ENCODE data around the gene AKNAD1.

The AKNAD1 gene

DNA sequence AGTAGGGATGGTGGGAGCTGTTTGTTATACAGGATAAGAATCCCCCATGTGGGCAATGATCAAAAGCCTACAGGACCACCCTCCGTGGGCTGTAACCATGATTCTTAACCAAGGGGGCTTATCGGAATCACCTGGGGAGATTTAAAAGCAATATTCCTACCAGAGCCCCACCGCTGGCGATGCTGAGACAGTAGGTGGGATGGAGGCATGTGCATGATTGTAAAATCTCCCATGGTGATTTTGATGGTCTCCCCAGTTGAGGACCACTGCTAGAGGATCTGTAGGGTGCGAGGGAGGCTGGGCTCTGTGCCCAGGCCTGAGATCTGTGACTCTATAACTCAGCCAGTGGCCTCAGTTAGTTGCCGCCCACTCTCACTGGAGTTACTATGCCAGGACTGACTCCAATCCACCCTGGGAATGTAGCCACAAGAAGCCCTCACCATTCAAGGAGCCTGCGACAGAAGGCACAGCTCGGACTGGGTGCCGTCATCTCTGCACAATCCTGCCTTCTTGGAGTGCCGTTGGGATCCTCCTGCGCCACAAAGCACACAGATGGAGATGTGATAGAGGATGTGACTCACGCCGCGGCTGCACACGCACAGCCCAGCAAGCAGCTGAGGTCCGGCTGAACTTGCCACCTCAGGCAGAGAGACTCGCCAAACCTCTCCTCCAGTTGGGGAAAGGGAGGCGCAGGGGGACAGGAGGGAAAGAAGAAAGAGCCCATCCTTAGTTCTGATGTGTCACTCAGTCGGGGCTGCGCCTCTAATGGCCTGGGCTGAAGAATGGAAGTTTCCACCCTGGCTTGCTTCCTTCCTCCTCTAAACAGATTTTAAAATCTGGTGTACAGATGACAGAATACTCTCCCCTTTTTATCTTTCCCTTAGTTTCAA is 26.5 kb downstream of the AKNAD1 start:
- no peak for DNase-seq (ENCODE audit: low read depth in 2 of 2)

GRCh38 chr1:108829498-108829916 is 27.4 kb downstream of the AKNAD1 start:
- no peak for DNase-seq (ENCODE audit: low read depth in 2 of 2)

DNA sequence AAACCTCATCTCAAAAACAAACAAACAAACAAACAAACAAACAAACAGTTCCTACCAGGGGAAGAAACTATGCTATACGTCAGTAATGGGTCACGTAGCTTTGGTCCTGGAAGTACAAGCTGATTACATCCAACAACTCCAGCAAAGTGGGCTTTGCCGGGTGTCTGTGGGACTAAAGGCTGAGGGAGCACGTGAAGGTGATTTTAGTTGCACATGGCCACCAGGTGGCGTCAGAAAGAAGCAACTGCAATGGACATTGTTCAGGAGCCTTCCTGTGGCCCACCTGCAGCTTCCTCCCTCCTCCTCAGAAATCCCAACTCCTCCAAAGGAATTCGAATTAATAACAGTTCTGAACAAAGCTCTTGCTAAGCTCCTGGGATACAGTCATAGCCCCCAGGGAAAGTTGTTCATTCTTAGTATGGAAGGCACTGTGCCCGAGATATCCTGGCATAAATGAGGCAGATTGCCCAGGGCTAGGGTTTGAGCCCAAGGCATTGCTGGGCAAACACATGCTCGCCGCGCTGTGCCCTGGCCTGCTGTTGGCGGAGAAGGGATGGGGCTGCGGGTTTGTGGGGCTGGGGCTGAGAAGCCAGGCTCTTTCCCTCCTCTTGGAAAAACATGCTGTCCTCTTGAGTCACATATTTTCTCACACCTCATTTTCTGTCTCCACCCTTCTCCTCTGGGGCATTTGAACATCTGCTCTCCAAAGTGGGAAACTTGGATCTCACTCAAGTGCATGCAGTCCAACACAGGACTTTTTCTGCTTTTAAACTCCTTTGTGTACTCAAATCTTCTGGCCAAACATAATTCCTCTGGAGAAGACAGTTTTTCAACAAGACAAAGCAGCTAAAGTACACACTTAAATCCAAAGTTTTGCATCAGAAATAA is 28.6 kb downstream of the AKNAD1 start:
- DNase-seq (ENCODE audit: low read depth in 2 of 2) = peak in 1 of 2 donors; percentile 17

GRCh38 chr1:108826081-108826635 is 30.7 kb downstream of the AKNAD1 start:
- DNase-seq (ENCODE audit: low read depth in 2 of 2) = no peak

DNA sequence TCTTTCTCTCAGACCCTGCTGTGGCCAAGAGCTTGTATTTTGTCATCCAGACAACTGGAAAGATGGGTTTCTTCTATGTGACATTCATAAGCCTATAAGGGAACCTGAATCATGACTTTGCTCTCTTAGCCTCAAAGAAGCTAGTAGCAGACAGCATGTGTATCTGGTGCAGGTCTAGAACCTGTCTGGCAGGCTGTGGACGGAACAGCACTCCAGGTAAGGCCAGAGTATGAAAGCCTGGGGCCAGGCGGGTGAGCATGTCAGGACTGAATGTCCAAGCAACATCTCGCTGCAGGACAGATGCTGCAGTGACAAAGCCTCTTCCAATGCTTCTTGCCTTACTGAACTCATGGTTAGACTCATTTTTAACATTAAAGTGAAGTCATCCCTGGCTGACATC is 32.8 kb downstream of the AKNAD1 start:
- no peak for DNase-seq (ENCODE audit: low read depth in 2 of 2)

- DNase-seq (ENCODE audit: low read depth in 2 of 2) = no peak
Observed at GRCh38 chr1:108823632-108824031, 33.3 kb downstream of the AKNAD1 start.

DNA sequence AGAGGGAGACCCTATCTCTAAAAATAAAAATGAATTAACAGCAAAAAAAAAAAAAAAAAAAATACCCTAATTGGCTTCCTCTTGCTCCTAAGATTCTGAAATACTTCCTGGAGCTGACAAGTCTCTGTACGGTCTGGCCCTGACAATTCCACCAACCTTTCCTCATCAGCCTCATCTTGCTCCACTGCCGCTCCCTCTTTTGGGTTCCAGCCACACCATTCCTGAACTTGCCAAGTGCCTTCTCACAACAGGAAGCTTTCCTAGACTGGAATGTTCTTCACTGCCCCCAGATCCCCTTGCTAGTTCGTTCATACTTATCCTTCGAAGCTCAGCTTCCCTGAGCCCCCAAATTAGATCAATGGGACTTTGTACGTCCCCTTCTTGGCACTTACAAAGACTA is 37.0 kb downstream of the AKNAD1 start:
- no peak for DNase-seq (ENCODE audit: low read depth in 2 of 2)

DNA sequence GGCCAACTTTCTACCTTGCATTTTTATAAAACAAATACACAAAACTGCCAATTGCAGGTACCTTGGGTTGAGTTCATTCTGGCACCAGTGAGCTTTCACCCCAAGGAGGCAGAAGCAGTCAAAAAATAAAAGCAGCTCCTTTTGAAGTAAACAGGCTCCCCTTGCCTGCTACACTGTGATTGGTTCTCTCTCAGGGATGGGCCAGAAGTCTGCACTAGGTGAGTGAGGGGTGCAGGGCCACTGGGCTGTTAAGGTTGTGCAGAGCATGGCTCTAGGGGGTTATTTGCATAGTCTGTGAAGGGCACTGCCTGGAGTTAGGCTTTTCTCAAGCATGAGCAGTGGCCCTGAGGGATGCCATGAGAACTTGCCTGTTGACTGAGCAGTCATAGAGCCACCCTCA is 39.1 kb downstream of the AKNAD1 start:
- DNase-seq (ENCODE audit: low read depth in 2 of 2) = no peak

DNA sequence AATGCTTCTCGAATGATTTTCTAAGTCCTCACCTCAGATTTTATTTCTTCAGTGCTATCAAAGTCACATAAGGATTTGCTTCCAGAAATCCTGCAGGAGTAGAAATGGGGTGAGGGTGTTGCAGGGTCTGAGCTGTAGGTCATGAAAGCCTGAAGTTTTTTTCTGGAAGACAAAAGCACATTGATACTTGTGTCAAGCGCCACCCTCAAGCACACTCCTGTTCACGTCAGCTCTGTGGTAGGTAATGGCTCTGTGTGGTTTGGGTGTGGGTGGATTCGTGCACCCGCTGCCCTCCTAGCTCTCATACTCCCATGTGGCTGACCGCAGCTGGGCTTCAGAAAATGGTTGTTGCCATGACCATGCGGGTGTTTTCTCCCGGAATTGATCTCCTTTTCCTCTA is 39.9 kb downstream of the AKNAD1 start:
- no peak for DNase-seq (ENCODE audit: low read depth in 2 of 2)

DNA sequence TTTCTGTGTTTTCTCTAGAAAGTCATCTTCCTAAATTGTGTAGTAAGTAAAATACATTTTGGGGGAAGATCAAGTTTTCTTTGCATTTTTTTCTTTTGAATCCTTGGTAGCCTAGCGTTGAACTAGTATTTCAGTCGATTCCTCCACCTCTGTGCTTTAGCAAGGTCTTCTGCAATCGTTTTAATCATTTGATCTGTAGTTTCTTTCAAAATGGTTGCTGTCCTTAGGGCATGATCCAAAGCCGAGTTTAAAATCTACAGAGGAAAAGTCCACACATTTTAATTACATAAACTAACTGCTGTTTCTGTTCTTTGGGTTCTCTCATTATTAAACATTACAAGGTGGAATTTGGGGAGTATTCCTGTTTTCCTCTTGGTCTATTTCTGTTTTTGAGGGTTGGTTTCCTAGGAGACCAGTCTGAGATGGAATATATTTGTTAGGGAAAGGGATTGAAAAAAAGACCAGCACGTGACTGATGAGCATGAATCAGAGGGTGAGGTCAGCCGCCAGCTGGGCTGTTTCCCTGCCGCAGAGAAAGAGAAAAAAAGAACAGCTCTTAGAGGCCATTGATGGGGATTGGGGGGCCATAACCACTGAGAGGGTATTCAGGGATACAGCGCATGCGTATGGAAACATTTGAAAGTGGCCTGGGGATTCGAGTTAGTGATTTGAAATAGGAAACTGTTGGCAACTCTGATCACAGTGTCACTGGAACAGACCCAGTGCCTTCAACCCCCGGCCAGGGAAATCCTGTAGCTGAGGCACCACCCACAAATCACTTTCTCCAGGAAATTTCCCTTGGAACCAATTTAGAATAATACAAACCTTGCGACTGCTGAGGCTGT is 40.6 kb downstream of the AKNAD1 start:
- DNase-seq (ENCODE audit: low read depth in 2 of 2) = no peak

DNA sequence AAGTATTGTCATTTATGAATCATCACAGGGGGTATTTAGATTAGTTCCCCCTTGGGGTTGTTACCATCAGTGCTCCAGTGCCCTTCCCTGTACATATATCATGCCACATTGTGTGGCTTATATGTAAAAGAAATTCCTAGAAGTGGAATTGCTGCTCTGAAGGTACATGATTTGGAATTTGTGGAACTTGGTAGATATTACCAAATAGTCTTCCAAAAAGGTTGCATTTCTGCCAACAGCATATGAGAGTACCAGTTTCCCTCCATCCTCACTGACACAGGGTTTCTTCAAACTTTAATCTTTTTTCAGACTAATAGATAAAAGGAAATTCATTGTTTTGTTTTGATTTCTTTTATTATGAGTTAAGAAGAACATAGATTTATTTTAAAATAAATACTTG is 41.3 kb downstream of the AKNAD1 start:
- no peak for DNase-seq (ENCODE audit: low read depth in 2 of 2)

GRCh38 chr1:108814343-108815125 is 42.4 kb downstream of the AKNAD1 start:
- no peak for DNase-seq (ENCODE audit: low read depth in 2 of 2)

DNA sequence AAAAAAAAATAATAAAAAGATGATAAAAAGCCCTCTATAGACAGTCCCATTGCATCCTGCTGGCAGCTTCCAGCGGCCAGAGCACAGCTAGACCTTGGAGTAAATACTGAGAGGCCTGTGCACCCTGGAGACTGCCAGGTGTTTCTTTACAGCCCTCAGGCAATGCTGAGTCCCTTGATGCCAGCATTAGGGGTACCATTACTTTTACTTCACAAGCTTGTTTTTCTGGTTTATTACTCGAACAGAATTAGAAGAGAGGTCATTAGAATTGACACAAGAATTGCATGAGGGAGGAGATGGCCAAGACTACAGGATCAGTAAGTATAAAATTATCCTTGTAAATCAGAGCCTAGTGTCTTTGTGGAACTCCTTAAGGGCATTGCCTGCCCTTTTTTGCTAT is 43.6 kb downstream of the AKNAD1 start:
- DNase-seq (ENCODE audit: low read depth in 2 of 2) = no peak

GRCh38 chr1:108811611-108812010 is 45.3 kb downstream of the AKNAD1 start:
- no peak for DNase-seq (ENCODE audit: low read depth in 2 of 2)

DNA sequence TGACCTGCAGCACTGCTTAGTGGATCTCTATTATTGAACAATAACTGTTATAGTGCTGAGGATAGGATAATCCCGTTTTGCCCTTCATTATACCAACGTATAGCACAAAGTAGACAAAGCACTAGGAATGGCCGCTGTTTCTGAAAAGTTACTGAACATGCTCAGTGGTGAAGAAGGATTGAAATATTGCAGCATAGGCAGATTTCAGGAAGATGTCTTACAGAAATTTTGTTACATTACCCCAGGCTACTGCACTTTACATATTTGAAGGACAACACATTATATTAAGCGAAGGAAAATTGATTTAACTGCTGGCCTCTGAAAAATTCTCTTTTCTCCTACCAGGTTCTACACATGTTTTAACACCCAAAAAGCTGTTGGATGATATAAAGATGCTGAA is 48.5 kb downstream of the AKNAD1 start:
- DNase-seq (ENCODE audit: low read depth in 2 of 2) = no peak

GRCh38 chr1:108803548-108803947 is 53.3 kb downstream of the AKNAD1 start:
- no peak for DNase-seq (ENCODE audit: low read depth in 2 of 2)

DNA sequence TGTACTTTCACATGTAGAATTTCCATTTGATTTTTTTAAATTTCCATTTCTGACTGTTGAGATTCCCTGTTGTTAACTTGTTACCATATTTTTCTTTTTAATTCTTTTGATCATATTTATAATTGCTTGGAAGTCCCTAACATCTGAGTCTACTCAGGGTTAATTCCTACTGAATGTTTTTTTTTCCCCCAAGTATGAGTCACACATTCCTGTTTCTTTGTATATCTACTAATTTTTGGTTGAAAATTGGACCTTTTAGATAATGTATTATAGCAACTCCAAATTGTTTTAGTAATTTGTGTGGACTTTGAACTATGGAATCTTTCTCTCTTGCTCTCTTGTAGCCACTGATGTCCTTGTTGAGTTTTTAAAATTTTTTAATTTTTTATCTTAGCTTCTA is 55.8 kb downstream of the AKNAD1 start:
- no peak for DNase-seq (ENCODE audit: low read depth in 2 of 2)

DNA sequence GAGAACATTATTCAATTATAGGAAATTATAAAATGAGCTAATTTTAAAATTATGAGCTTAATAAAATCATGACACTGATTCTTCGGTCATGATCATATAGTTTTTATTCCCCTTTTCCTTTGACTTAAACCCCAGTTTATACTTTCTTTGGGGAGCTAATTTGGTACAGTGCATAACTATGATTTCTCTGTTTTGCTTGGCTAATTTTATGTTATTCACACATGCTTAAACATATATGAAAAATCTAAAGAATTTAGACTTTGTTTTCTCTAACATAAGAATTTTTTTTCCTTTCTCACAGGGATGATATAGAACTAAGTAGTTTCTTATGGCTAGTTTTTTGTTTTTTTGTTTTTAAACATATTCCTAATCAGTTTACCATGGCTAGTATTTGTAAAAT is 57.9 kb downstream of the AKNAD1 start:
- DNase-seq (ENCODE audit: low read depth in 2 of 2) = no peak

DNA sequence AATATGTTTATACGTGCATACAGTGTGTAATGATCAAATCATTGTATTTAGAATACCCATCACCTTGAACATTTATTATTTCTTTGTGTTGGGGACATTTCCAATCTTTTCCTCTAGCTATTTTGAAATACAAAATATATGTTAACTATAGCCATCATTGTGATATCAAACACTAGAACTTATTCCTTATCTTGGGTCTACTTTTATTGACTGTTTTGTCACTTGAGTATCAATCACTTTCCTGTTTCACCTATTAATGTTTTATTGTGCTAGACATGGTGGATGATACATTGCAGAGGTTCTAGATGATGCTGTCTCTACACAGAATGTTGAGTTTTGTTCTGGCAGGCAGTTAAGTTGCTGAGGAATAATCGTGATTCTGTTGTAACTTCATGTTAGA is 64.5 kb downstream of the AKNAD1 start:
- no peak for DNase-seq (ENCODE audit: low read depth in 2 of 2)

DNA sequence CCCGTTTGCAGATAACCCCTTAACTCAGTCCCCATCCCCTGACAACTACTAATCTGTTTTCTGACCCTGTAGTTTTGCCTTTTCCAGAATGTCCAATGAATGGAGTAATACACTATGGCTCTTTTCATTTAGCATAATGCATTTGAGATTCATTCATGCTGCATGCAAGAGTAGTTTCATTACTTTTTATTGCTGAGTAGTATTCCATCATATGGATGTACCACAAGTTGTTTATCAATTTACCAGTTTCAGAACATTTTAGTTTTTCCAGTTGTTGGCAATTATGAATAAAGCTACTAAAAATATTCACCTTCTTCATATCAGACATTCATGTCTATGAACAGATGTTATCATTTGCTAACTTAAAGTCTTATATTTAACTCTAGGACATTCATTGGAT is 65.1 kb downstream of the AKNAD1 start:
- no peak for DNase-seq (ENCODE audit: low read depth in 2 of 2)

DNA sequence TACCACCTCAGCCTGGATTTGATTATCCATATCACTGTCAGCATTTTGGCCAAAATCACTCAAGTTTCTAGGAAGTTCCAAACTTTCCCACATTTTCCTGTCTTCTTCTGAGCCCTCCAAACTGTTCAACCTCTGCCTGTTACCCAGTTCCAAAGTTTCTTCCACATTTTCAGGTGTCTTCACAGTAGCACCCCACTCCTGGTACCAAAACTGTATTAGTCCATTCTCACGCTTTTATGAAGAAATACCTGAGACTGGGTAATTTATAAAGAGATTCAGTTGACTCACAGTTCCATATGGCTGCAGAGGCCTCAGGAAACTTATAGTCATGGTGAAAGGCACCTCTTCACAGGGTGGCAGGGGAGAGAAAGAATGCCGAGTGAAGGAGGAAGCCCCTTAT is 71.0 kb downstream of the AKNAD1 start:
- no peak for DNase-seq (ENCODE audit: low read depth in 2 of 2)
